Lower leg skin (tissue), 4 donors: Measurements from ENCODE around the gene KDM4D. TPM values are rescaled to one million over a fixed set of nuclear protein-coding genes. Genes with fewer than 3 reads are reported as not detected.
A peak's percentile ranks its signal among the peaks of the same experiment; 100 is the strongest.

ENCODE experiments used
- DNase-seq, 2 donors: peaks; one replicate each; pipeline ENCODE4 v3.0.0-alpha.2; 2019; ENCODE audit warnings: low spot score in 2 of 2
- H3K4me3 ChIP-seq: fragments of 200-600 bp; sonication (generic); 2 replicates; pipeline ENCODE4 v1.5.1; 2017; ENCODE audit warnings: mild to moderate bottlenecking, low read depth; ENCODE audit not compliant: poor library complexity, severe bottlenecking
- POLR2A ChIP-seq, 2 donors: fragments of 450-650 bp; IDR thresholded peaks; one replicate each; pipeline ENCODE4 v1.6.1; 2016 to 2017; ENCODE audit warnings: antibody characterized with exemption in 2 of 2, mild to moderate bottlenecking in 1 of 2, moderate library complexity in 1 of 2
- WGBS, 2 donors: methylation state at CpG; one replicate each; pipeline ENCODE4 v1.1.5; 2018; 5-methylcytosine and 5-hydroxymethylcytosine counted together
- intact Hi-C: fragments of 100-400 bp; cut with DNase I; formaldehyde crosslinking; loops from one replicate; pipeline ENCODE4 v1.15.0; 2023; ENCODE audit warnings: low total_unique reads
- total RNA-seq, 4 donors: library from RNA; depleted of rRNA; stranded (reverse); fragments of >200 nt; gene quantifications; one replicate each; pipeline ENCODE4 v1.1.0, GENCODE V29; 2016
- TF ChIP-seq, protein P1 (sequence below), 3 donors: fragments of 450-650 bp; IDR thresholded peaks; one replicate each; pipeline ENCODE4 v1.5.1; 2016; ENCODE audit warnings: antibody characterized with exemption in 3 of 3, mild to moderate bottlenecking in 3 of 3, moderate library complexity in 2 of 3

Gene KDM4D
- total RNA-seq, 4 donors from 2014 or later = 0.94 to 1.1 (median 1.0) TPM

DNA sequence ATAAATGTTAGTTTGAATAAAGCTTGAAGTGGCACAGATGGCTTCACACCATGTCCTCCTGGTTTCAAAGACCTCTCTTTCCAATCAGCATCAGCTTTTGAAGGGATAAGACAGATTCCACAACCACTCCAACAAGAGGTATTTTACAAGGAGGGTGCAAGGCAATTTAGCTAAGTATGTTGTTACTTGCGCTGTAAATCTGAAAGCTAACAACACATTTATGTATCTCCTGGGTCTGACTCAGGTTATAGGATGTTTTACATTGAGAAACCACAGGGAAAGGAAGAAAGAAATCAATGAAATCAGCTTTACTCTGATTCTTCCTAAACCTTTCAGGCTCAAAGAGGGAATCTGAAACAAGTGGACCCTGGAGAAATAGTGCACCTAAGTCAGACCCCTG lies 12.3 kb upstream of the KDM4D start:
- WGBS, 2 donors = 96 to 100% methylated on average over 1 of the region's 1 CpG
- intact Hi-C loops = no loop called here
- TF ChIP-seq POLR2A (IDR thresholded peaks at IDR 0.05) = no peak
- TF ChIP-seq, protein P1, sequence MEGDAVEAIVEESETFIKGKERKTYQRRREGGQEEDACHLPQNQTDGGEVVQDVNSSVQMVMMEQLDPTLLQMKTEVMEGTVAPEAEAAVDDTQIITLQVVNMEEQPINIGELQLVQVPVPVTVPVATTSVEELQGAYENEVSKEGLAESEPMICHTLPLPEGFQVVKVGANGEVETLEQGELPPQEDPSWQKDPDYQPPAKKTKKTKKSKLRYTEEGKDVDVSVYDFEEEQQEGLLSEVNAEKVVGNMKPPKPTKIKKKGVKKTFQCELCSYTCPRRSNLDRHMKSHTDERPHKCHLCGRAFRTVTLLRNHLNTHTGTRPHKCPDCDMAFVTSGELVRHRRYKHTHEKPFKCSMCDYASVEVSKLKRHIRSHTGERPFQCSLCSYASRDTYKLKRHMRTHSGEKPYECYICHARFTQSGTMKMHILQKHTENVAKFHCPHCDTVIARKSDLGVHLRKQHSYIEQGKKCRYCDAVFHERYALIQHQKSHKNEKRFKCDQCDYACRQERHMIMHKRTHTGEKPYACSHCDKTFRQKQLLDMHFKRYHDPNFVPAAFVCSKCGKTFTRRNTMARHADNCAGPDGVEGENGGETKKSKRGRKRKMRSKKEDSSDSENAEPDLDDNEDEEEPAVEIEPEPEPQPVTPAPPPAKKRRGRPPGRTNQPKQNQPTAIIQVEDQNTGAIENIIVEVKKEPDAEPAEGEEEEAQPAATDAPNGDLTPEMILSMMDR (IDR thresholded peaks at IDR 0.05) = no peak
- DNase-seq = no peak
- H3K4me3 ChIP-seq = no peak overlapping the region

DNA sequence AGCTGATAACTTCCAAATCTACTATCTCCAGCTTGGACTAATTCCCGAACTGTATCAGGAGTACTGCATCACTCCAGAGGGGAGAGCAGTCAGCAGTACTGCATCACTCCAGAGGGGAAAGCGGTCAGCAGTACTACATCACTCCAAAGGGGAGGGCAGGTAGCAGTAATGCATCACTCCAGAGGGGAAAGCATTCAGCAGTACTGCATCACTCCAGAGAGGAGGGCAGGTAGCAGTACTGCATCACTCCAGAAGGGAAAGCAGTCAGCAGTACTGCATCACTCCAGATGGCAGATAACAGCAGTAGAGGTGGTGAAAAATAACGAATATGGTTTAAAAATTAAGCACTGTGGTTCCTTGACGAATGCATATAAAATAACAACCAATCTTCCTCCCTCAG lies 8.6 kb upstream of the KDM4D start:
- 92 to 93% methylated on average over 4 of the region's 4 CpGs for WGBS, 2 donors
- intact Hi-C loops = no loop called here
- TF ChIP-seq, protein P1 (IDR thresholded peaks at IDR 0.05) = no peak
- no peak for TF ChIP-seq POLR2A (IDR thresholded peaks at IDR 0.05)
- H3K4me3 ChIP-seq = no peak overlapping the region
- DNase-seq = no peak

DNA sequence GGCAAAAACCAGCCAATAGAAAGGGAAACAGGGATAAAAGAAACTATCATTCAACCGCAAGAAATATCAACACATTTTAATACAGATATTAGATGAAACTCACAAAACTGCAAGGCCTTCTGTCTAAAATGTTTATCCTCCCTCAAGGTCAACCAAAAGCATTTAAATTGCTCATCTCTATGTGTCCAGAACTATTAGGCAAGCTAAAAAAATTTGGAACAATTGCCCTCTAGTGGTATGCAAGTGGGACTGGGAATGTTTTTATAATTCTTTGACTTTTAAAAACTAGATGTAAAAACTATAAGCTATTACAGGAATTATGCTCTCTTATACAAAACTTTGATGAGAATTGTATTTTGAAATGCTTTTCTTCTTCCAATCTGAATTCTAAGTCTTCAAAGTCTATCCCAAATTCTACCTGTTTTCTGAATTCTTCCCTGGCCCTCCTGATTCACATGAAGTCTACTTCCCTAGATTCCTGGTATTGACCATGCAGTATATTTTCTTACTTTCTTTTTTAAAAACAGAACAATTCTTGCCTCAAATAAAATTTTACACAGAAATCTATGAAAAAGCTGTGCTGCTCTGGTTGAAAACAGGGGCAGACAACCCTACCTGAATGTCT lies 5.1 kb upstream of the KDM4D start:
- intact Hi-C loops = no loop called here
- no peak for DNase-seq
- TF ChIP-seq, protein P1 (IDR thresholded peaks at IDR 0.05) = no peak
- TF ChIP-seq POLR2A (IDR thresholded peaks at IDR 0.05) = no peak
- 89 to 90% methylated on average over 1 of the region's 1 CpG for WGBS, 2 donors
- no peak overlapping the region for H3K4me3 ChIP-seq

GRCh38 chr11:94972700-94973098 lies 810 bp upstream of the KDM4D start:
- DNase-seq = no peak
- TF ChIP-seq, protein P1 (IDR thresholded peaks at IDR 0.05) = no peak
- no peak for TF ChIP-seq POLR2A (IDR thresholded peaks at IDR 0.05)
- intact Hi-C loops = no loop called here
- WGBS, 2 donors = 2 to 3% methylated on average over 5 of the region's 5 CpGs
- H3K4me3 ChIP-seq = peak overlapping the region; percentile 86

GRCh38 chr11:94974178-94974577 lies 669 bp downstream of the KDM4D start:
- DNase-seq = no peak
- no peak overlapping the region for H3K4me3 ChIP-seq
- intact Hi-C loops = no loop called here
- TF ChIP-seq POLR2A (IDR thresholded peaks at IDR 0.05) = no peak
- TF ChIP-seq, protein P1 (IDR thresholded peaks at IDR 0.05) = no peak
- 50 to 53% methylated on average over 6 of the region's 6 CpGs for WGBS, 2 donors

DNA sequence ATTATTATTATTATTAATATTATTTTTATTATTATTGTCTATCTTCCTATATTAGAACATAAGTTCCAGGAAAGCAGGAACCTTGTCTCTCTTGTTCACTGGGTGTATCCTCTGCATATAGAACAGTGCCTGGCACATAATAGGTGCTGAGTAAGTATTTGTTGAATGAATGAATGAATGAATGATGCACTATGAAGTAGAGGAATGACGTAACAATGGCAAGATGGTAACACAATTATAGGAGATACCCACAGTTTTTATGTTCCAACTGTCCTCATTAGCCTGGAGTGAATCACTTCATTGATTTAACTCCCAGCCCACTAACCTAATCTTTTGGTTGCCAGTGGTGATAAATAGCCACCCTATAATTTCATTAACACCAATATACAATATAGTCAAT lies 2.1 kb downstream of the KDM4D start:
- H3K4me3 ChIP-seq = no peak overlapping the region
- DNase-seq = no peak
- intact Hi-C loops = no loop called here
- WGBS, 2 donors = 95 to 97% methylated on average over 1 of the region's 1 CpG
- TF ChIP-seq POLR2A (IDR thresholded peaks at IDR 0.05) = no peak
- TF ChIP-seq, protein P1 (IDR thresholded peaks at IDR 0.05) = no peak
